ENCODE data around the gene SLC2A9. TPM values are rescaled to one million over a fixed set of nuclear protein-coding genes. Genes with fewer than 3 reads are reported as not detected.

SLC2A9 gene
- polyA plus RNA-seq, 2 of the 4 experiments (the other 2 are of a cell fraction): 0.62 to 0.70 TPM

- WGBS (ENCODE audit: missing lambda C conversion rate): 88% methylated on average over 9 of the region's 10 CpGs
- ChIA-PET POLR2A (no interaction called here), CTCF (no interaction called here)
- Histone ChIP-seq H3K27ac (no peak overlapping the region), H3K4me1 (peaks cover 21% of the 10 kb centered on the region), H3K4me3 (no peak overlapping the region), H3K4me2 (no peak overlapping the region), H3K9me3 (no peaks in the 10 kb centered on the region)
- FAIRE-seq (no peak), ATAC-seq (no peak), DNase-seq (ENCODE audit: low read depth in 1 of 2, low spot score in 1 of 2) (no peak)
- no peak for TF ChIP-seq FOSB (CRISPR knock-in tag; IDR thresholded peaks at IDR 0.05)
- no peak for TF ChIP-seq POLR2A (IDR thresholded peaks at IDR 0.05; ENCODE audit: low read length)
- no peak for TF ChIP-seq ZNF302 (CRISPR knock-in tag; IDR thresholded peaks at IDR 0.05)
- TF ChIP-seq RAD21 (conservative IDR thresholded peaks at IDR 0.05 in 1 of 2, IDR thresholded peaks at IDR 0.05 in 1 of 2): no peak
- TF ChIP-seq NPAS2 (CRISPR knock-in tag; IDR thresholded peaks at IDR 0.05; ENCODE audit: borderline replicate concordance): no peak
- no peak for TF ChIP-seq EP300 (IDR thresholded peaks at IDR 0.05)
- no peak for TF ChIP-seq RARB (CRISPR knock-in tag; IDR thresholded peaks at IDR 0.05)
- no peak for TF ChIP-seq KDM5A (IDR thresholded peaks at IDR 0.05)
- no peak for TF ChIP-seq HMGXB4 (CRISPR knock-in tag; IDR thresholded peaks at IDR 0.05; ENCODE audit: borderline replicate concordance)
- no peak for TF ChIP-seq RCOR1 (IDR thresholded peaks at IDR 0.05; ENCODE audit: low read depth, low read length)
- TF ChIP-seq JUNB (IDR thresholded peaks at IDR 0.05): no peak
- TF ChIP-seq ZSCAN20 (CRISPR knock-in tag; IDR thresholded peaks at IDR 0.05): no peak
- TF ChIP-seq EHF (CRISPR knock-in tag; IDR thresholded peaks at IDR 0.05): no peak
- no peak for TF ChIP-seq ZFP36 (IDR thresholded peaks at IDR 0.05; ENCODE audit: borderline replicate concordance, partially characterized antibody)
- no peak for TF ChIP-seq CHD4 (IDR thresholded peaks at IDR 0.05; ENCODE audit: borderline replicate concordance)
- TF ChIP-seq JUN (IDR thresholded peaks at IDR 0.05): no peak
Observed at GRCh38 chr4:10036807-10037342, 15.6 kb upstream of the SLC2A9 start.

GRCh38 chr4:10035130-10035529, 13.8 kb upstream of the SLC2A9 start:
- H3K4me2 ChIP-seq: no peak overlapping the region
- FAIRE-seq: no peak
- no peak for ATAC-seq
- H3K4me1 ChIP-seq: peaks cover 27% of the 10 kb centered on the region
- ChIA-PET POLR2A (no interaction called here), CTCF (interaction anchor here (0.8 to 1.4 kb wide), 4 partner anchors 11 to 20 kb away, joined by 3 to 4 read pairs (median 3); no protein-coding TSS in a partner anchor)
- H3K27ac ChIP-seq: no peak overlapping the region
- 72% methylated on average over 5 of the region's 6 CpGs for WGBS (ENCODE audit: missing lambda C conversion rate)
- H3K9me3 ChIP-seq: no peaks in the 10 kb centered on the region
- no peak overlapping the region for H3K4me3 ChIP-seq
- no peak for TF ChIP-seq ZNF302 (CRISPR knock-in tag; IDR thresholded peaks at IDR 0.05)
- no peak for TF ChIP-seq RAD21 (conservative IDR thresholded peaks at IDR 0.05 in 1 of 2, IDR thresholded peaks at IDR 0.05 in 1 of 2)
- no peak for TF ChIP-seq CHD2 (IDR thresholded peaks at IDR 0.05; ENCODE audit: low read length, partially characterized antibody)
- TF ChIP-seq NR3C1 (IDR thresholded peaks at IDR 0.05): no peak
- no peak for TF ChIP-seq TP53 (CRISPR knock-in tag; IDR thresholded peaks at IDR 0.05)
- TF ChIP-seq EP300 (IDR thresholded peaks at IDR 0.05): no peak
- no peak for TF ChIP-seq ESRRA (IDR thresholded peaks at IDR 0.05; ENCODE audit: borderline replicate concordance, low read length)
- TF ChIP-seq POLR2AphosphoS2 (conservative IDR thresholded peaks at IDR 0.05; ENCODE audit: low read length): no peak
- TF ChIP-seq RARB (CRISPR knock-in tag; IDR thresholded peaks at IDR 0.05): no peak
- TF ChIP-seq HOXB5 (CRISPR knock-in tag; IDR thresholded peaks at IDR 0.05): no peak
- TF ChIP-seq HOXA7 (CRISPR knock-in tag; IDR thresholded peaks at IDR 0.05): no peak
- no peak for TF ChIP-seq HOXB13 (CRISPR knock-in tag; IDR thresholded peaks at IDR 0.05; ENCODE audit: low read depth)
- TF ChIP-seq USF2 (IDR thresholded peaks at IDR 0.05): no peak
- TF ChIP-seq MAFK (IDR thresholded peaks at IDR 0.05; ENCODE audit: partially characterized antibody): no peak
- no peak for DNase-seq (ENCODE audit: low read depth in 1 of 2, low spot score in 1 of 2)

Data from A549 (cell line).